GM12878 (cell line): Measurements from ENCODE around the gene RAB2B. TPM values are rescaled to one million over a fixed set of nuclear protein-coding genes. Genes with fewer than 3 reads are reported as not detected.

Experiments used
- CREM ChIP-seq: IDR thresholded peaks from 2 replicates; pipeline ENCODE4 v1.6.1; 2014; ENCODE audit warnings: antibody characterized with exemption, low read depth
- HDAC2 ChIP-seq: fragments of 200-600 bp; sonication (generic); IDR thresholded peaks from 2 replicates; pipeline ENCODE4 v1.6.1; 2017
- KAT2A ChIP-seq: conservative IDR thresholded peaks from 2 replicates; pipeline ENCODE4 v1.6.1; 2011; ENCODE audit warnings: low read depth, low read length; ENCODE audit not compliant: control insufficient read depth
- KLF5 ChIP-seq: fragments of 450-650 bp; IDR thresholded peaks from 2 replicates; pipeline ENCODE4 v1.6.1; 2014; ENCODE audit warnings: mild to moderate bottlenecking; ENCODE audit not compliant: partially characterized antibody
- MXI1 ChIP-seq: fragments of 150-350 bp; IDR thresholded peaks from 2 replicates; pipeline ENCODE4 v1.6.1; 2011; ENCODE audit warnings: low read depth, mild to moderate bottlenecking, inconsistent platforms, low read length, improper control_type of control experiment
- RBBP5 ChIP-seq: fragments of 200-600 bp; sonication (generic); conservative IDR thresholded peaks from 2 replicates; pipeline ENCODE4 v1.6.1; 2016
- RCOR1 ChIP-seq: conservative IDR thresholded peaks from 2 replicates; pipeline ENCODE4 v1.6.1; 2012; ENCODE audit warnings: low read depth, low read length, improper control_type of control experiment
- SIX5 ChIP-seq: IDR thresholded peaks from 2 replicates; pipeline ENCODE4 v1.6.1; 2011; ENCODE audit warnings: mild to moderate bottlenecking, low read depth, low read length, moderate library complexity; ENCODE audit not compliant: severe bottlenecking
- SRF ChIP-seq, 2 experiments: IDR thresholded peaks; 2 replicates each; pipeline ENCODE4 v1.6.1; 2011; ENCODE audit warnings: low read depth in 2 of 2, low read length in 2 of 2, mild to moderate bottlenecking in 1 of 2, moderate library complexity in 1 of 2
- TAF1 ChIP-seq: IDR thresholded peaks from 2 replicates; pipeline ENCODE4 v1.6.1; 2011; ENCODE audit warnings: mild to moderate bottlenecking, low read depth, low read length, borderline replicate concordance
- TARDBP ChIP-seq: IDR thresholded peaks from 2 replicates; pipeline ENCODE4 v1.6.1; 2016; ENCODE audit warnings: borderline replicate concordance
- WRNIP1 ChIP-seq: IDR thresholded peaks from 2 replicates; pipeline ENCODE4 v1.6.1; 2011; ENCODE audit warnings: low read depth, low read length, improper control_type of control experiment, borderline replicate concordance
- ZNF217 ChIP-seq: fragments of 450-650 bp; IDR thresholded peaks from 2 replicates; pipeline ENCODE4 v1.6.1; 2017; ENCODE audit warnings: antibody characterized with exemption, mild to moderate bottlenecking
- ZNF274 ChIP-seq: IDR thresholded peaks from one replicate; pipeline ENCODE4 v1.8.0; 2011; ENCODE audit not compliant: insufficient read length, insufficient read depth
- ZNF687 ChIP-seq: fragments of 450-650 bp; IDR thresholded peaks from 2 replicates; pipeline ENCODE4 v1.6.1; 2017; ENCODE audit warnings: mild to moderate bottlenecking, moderate library complexity
- polyA plus RNA-seq, 11 experiments: library from polyadenylated mRNA; depleted of rRNA in 4 of 11; unstranded in 6 of 11; stranded (reverse) in 5 of 11; fragments of >200 nt; fragmentation: Nextera tagmentation in 4 of 11; fragmentation: Illumina TruSeq in 1 of 11; extraction: Ambion mirVana in 4 of 11; extraction: Trizol in 1 of 11; gene quantifications; 1 replicate in 1 of 11; 2 replicates in 10 of 11; pipeline versions ENCODE4 v1.2.1 to v1.2.3, GENCODE V29; 2011 to 2016; ENCODE audit warnings: inconsistent platforms in 2 of 11, missing spikeins in 2 of 11, low read depth in 1 of 11
- total RNA-seq, 4 experiments: library from RNA; depleted of rRNA in 3 of 4; stranded (reverse); fragments of >200 nt in 3 of 4; fragmentation: Illumina TruSeq in 1 of 4; extraction: Trizol in 1 of 4; gene quantifications; 2 replicates each; pipeline versions ENCODE4 v1.2.1 to v1.2.3, GENCODE V29; 2013 to 2021
- TF ChIP-seq, protein P1 (sequence below): fragments of 450-650 bp; IDR thresholded peaks from 2 replicates; pipeline ENCODE4 v1.6.1; 2016; ENCODE audit warnings: mild to moderate bottlenecking, moderate library complexity, borderline replicate concordance
- TF ChIP-seq, protein P2 (sequence below), 3 experiments: IDR thresholded peaks in 2 of 3; conservative IDR thresholded peaks in 1 of 3; 2 replicates each; pipeline ENCODE4 v1.5.1; 2011; ENCODE audit warnings: low read depth in 3 of 3, low read length in 3 of 3, mild to moderate bottlenecking in 3 of 3, control low read depth in 2 of 3, moderate library complexity in 2 of 3, inconsistent platforms in 1 of 3, mixed read lengths in 1 of 3; ENCODE audit not compliant: control insufficient read depth in 2 of 3, insufficient read depth in 1 of 3; ENCODE audit errors: extremely low read depth in 1 of 3
- TF ChIP-seq, protein P3 (sequence below): IDR thresholded peaks from 2 replicates; pipeline ENCODE4 v1.6.1; 2011; ENCODE audit warnings: borderline replicate concordance, low read depth, mild to moderate bottlenecking, moderate library complexity, mixed read lengths, low read length; ENCODE audit not compliant: insufficient read depth; ENCODE audit errors: extremely low read length

The RAB2B gene
- total and polyA plus RNA-seq, 10 of the 15 experiments (the other 5 are each of a cell fraction or from before 2014, with no cell fraction given) = 5.6 to 45.1 (median 12.5) TPM

DNA sequence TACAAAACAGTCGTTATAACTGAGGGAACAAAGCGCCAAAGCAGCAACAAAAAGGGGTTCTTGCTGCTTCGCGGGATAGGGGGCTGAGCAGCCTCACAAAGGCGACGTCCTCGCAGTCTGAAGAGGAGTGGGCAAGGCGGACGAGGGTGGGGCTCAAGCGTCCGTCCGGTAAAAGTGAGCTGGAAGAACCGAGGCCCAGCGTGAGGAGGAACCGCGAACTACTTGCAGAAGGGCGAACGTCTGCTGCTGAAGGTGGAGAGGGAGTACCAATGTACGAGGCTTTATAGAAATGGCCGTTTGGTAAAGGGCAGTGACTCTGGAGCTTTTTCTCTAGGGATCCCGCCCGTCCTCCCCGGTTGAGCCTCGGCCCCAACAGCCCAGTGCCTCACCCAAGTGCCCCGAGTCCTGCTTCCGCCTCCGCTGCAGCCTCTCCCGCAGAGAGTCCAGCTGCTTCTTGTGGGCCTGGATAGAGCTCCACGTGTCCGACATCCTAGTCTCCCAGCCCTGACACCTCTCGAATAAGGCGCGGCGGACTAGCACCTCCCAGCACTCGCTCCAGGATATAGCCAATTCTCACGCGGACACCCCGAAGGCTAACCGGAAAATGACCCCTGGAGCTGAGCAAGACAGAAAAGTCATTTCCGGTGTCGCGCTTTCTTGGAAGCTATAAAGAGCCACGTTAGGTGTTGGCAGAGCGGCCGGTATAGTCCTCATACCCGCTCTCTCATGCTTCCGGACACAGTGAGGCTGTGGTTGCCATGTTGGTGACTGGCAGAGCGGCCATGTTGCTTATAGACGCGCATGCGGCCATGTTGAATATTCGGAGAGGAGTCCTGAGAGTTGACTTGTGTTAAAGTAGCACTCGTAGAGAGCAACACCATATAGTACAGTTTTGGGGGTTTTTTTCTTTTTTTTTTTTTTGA, 34.2 kb upstream of the RAB2B start, which contains the start of gene METTL3 (continued):
- TF ChIP-seq, protein P1, sequence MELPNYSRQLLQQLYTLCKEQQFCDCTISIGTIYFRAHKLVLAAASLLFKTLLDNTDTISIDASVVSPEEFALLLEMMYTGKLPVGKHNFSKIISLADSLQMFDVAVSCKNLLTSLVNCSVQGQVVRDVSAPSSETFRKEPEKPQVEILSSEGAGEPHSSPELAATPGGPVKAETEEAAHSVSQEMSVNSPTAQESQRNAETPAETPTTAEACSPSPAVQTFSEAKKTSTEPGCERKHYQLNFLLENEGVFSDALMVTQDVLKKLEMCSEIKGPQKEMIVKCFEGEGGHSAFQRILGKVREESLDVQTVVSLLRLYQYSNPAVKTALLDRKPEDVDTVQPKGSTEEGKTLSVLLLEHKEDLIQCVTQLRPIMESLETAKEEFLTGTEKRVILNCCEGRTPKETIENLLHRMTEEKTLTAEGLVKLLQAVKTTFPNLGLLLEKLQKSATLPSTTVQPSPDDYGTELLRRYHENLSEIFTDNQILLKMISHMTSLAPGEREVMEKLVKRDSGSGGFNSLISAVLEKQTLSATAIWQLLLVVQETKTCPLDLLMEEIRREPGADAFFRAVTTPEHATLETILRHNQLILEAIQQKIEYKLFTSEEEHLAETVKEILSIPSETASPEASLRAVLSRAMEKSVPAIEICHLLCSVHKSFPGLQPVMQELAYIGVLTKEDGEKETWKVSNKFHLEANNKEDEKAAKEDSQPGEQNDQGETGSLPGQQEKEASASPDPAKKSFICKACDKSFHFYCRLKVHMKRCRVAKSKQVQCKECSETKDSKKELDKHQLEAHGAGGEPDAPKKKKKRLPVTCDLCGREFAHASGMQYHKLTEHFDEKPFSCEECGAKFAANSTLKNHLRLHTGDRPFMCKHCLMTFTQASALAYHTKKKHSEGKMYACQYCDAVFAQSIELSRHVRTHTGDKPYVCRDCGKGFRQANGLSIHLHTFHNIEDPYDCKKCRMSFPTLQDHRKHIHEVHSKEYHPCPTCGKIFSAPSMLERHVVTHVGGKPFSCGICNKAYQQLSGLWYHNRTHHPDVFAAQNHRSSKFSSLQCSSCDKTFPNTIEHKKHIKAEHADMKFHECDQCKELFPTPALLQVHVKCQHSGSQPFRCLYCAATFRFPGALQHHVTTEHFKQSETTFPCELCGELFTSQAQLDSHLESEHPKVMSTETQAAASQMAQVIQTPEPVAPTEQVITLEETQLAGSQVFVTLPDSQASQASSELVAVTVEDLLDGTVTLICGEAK = peak; percentile 98
- TF ChIP-seq TAF1 = peak; percentile 84
- peak; percentile 97 for TF ChIP-seq RCOR1
- peak; percentile 59 for TF ChIP-seq ZNF687
- peak; percentile 93 for TF ChIP-seq TARDBP
- TF ChIP-seq SRF (IDR thresholded peaks at IDR 0.05; ENCODE audit: low read depth in 2 of 2, low read length in 2 of 2) = 0 out of 4 replicates have a peak, but pooled peaks of 1 of the 2 experiments have one; percentile 56
- TF ChIP-seq CREM = peak; percentile 96
- TF ChIP-seq RBBP5 = no peak
- no peak for TF ChIP-seq ZNF217
- TF ChIP-seq, protein P2, sequence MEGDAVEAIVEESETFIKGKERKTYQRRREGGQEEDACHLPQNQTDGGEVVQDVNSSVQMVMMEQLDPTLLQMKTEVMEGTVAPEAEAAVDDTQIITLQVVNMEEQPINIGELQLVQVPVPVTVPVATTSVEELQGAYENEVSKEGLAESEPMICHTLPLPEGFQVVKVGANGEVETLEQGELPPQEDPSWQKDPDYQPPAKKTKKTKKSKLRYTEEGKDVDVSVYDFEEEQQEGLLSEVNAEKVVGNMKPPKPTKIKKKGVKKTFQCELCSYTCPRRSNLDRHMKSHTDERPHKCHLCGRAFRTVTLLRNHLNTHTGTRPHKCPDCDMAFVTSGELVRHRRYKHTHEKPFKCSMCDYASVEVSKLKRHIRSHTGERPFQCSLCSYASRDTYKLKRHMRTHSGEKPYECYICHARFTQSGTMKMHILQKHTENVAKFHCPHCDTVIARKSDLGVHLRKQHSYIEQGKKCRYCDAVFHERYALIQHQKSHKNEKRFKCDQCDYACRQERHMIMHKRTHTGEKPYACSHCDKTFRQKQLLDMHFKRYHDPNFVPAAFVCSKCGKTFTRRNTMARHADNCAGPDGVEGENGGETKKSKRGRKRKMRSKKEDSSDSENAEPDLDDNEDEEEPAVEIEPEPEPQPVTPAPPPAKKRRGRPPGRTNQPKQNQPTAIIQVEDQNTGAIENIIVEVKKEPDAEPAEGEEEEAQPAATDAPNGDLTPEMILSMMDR (IDR thresholded peaks at IDR 0.05 in 2 of 3, conservative IDR thresholded peaks at IDR 0.05 in 1 of 3; ENCODE audit: control insufficient read depth in 2 of 3, extremely low read depth in 1 of 3, insufficient read depth in 1 of 3, low read depth in 3 of 3, low read length in 3 of 3) = no peak
- TF ChIP-seq KLF5 = peak; percentile 44
- peak; percentile 94 for TF ChIP-seq SIX5
- TF ChIP-seq, protein P3, sequence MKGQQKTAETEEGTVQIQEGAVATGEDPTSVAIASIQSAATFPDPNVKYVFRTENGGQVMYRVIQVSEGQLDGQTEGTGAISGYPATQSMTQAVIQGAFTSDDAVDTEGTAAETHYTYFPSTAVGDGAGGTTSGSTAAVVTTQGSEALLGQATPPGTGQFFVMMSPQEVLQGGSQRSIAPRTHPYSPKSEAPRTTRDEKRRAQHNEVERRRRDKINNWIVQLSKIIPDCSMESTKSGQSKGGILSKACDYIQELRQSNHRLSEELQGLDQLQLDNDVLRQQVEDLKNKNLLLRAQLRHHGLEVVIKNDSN = no peak
- peak; percentile 95 for TF ChIP-seq MXI1
- TF ChIP-seq WRNIP1 = no peak
- TF ChIP-seq HDAC2 = no peak
- no peak for TF ChIP-seq KAT2A
- no peak for TF ChIP-seq ZNF274
